Measurements from ENCODE around the gene CEP89.

- TF ChIP-seq, protein P1, sequence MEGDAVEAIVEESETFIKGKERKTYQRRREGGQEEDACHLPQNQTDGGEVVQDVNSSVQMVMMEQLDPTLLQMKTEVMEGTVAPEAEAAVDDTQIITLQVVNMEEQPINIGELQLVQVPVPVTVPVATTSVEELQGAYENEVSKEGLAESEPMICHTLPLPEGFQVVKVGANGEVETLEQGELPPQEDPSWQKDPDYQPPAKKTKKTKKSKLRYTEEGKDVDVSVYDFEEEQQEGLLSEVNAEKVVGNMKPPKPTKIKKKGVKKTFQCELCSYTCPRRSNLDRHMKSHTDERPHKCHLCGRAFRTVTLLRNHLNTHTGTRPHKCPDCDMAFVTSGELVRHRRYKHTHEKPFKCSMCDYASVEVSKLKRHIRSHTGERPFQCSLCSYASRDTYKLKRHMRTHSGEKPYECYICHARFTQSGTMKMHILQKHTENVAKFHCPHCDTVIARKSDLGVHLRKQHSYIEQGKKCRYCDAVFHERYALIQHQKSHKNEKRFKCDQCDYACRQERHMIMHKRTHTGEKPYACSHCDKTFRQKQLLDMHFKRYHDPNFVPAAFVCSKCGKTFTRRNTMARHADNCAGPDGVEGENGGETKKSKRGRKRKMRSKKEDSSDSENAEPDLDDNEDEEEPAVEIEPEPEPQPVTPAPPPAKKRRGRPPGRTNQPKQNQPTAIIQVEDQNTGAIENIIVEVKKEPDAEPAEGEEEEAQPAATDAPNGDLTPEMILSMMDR (IDR thresholded peaks at IDR 0.05): no peak
- TF ChIP-seq POLR2A (IDR thresholded peaks at IDR 0.05): no peak
These were observed 113.2 kb downstream of the CEP89 start for GRCh38 chr19:32858559-32858958.
